PC-9 (cell line): ENCODE data around the gene MAEA.

ENCODE experiments used
- CTCF ChIP-seq: fragments of 200-600 bp; sonication (generic); conservative IDR thresholded peaks from 2 replicates; pipeline ENCODE4 v1.6.1; 2017; ENCODE audit warnings: mixed run types, antibody characterized with exemption, mild to moderate bottlenecking, moderate library complexity
- EZH2 ChIP-seq: fragments of 200-600 bp; sonication (generic); IDR thresholded peaks from 2 replicates; pipeline ENCODE4 v1.8.0; 2017; ENCODE audit warnings: antibody characterized with exemption, low read depth

GRCh38 chr4:1297456-1298325 lies 8.0 kb downstream of the MAEA start:
- TF ChIP-seq EZH2: no peak
- no peak for TF ChIP-seq CTCF
